SKM-1 treated with dmso at 0.1 percent for 144 hours (cell line): ENCODE results near the gene SPN.
"Not testable (repeated sequence)": the region's sequence is repeated elsewhere in the genome, so short reads cannot be mapped to it uniquely, and the experiment has no call there.

Experiments used
- DNase-seq: peaks from one replicate; lab custom pipeline; 2025; ENCODE audit not compliant: unreplicated experiment; lab: John Stamatoyannopoulos, UW

Gene SPN

DNA sequence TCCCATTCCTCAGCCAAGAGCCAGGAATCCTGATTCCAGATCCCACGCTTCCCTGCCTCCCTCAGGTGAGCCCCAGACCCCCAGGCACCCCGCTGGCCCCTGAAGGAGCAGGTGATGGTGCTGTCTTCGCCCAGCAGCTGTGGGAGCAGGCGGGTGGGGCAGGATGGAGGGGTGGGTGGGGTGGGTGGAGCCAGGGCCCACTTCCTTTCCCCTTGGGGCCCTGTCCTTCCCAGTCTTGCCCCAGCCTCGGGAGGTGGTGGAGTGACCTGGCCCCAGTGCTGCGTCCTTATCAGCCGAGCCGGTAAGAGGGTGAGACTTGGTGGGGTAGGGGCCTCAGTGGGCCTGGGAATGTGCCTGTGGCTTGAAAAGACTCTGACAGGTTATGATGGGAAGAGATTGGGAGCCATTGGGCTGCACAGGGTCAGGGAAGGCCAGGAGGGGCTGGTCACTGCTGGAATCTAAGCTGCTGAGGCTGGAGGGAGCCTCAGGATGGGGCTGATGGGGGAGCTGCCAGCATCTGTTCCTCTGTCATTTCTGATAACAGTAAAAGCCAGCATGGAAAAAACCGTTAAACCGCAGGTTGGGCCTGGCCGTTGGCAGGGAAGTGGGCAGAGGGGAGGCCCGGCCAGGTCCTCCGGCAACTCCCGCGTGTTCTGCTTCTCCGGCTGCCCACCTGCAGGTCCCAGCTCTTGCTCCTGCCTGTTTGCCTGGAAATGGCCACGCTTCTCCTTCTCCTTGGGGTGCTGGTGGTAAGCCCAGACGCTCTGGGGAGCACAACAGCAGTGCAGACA is at the start of gene SPN:
Gene SPN (plus strand): TSS at position 232 of the 791 bp plus-strand sequence. CDS start 482 bp downstream, at position 714.
- peak; percentile 76 for DNase-seq

DNA sequence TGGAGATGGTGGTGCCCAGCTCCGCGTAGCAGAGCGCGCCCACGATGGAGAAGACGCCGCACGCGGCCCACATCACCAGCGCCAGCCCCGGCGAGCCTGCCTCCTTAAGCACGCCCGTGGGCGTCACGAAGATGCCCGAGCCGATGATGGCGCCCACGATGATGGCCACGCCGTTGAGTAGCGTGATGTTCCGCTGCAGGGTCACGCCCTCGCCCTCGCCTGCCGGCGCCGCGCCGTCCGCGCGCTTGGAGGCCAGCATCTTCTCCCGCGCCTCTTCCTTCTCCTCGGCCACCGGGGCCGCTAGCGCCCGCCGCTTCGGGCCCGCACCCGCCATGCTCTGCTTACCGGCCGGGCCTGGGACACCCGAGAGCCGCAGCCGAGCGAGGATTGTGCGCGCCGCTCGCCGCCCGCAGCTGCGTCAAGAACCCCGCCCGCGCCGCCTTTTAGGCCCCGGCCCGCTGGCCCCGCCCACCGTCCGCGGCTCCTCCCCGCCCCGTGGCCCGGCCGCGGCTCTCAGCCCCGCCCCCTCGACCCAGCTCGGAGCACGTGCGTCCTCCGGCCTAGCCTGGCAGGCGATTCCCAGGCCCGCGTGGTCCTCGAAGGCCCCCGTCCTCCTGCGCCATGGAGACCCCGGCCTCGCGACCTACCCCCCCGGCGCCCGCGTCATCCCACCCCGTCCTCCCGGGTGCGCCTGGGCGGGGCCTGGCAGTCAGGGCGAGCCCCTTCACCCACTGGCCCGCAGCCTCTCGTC is 49.6 kb upstream of the SPN start:
- DNase-seq: peak; percentile 78

DNA sequence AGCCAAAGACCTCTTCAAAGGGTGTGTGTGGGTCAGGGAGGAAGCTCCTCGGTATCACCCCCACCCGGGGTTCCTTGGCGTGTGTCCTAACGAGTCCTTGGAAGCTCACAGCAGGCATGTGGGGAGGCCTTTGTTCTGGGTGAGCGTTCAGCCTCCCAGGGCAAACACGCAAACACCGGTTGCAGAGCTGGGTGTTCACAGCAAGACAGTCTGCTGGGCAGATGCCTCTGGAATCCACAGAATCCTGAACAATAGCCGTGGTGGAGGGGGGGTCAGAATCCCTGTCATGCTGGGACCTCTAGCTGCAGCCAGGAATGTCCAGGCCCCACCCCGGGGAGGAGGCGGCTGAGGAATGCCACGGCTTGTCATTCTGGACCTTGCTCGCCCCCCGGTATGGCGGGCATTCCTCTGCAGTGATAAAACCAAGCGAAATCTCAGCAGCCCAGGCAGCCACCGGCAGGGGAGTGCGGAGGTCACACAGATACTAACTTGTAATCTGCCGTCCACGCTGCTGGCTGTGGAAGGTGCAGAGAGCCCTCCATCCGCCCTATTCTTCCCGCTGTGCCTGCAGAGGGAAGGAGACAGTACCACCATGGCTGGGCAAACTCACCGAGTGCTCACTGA is 48.2 kb upstream of the SPN start:
- DNase-seq: not testable (repeated sequence)

DNA sequence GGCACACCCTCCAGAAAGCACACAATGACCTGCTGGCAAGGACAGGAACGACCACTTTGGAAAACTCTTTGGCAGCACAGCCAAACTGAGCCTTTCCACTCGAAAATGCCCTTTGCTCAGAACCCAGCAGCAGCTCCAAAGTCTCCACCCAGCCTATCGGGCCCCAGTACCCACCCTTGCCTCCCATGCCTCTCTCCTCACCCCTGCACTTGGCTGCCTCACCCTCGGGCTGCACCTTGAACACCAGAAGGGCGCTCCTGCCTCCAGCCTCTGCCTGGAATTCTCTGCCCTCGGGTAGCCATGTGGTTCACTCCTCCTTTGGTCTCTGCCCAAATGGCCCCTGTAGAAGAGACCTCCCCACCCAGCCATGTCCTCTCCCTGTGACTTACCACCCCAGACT is 46.9 kb upstream of the SPN start:
- DNase-seq: not testable (repeated sequence)

DNA sequence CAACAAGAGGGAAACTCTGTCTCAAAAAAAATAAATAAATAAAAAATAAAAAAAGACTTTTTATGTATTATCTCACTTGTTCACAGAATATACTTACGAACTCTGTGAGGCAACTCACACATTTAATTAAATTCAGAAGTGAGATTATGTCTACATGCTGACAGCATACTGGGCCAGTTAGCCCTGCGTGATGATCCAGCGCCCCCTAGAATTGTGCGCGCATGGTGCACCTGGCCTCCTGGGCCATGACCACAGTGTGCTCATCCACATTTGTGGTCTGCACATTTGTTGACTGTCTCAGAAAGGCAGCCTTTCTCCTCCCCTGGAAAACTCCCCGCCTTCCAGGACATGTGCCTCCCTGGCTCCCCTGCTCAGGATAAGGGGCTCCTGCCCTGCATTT is 42.5 kb upstream of the SPN start:
- not testable (repeated sequence) for DNase-seq

DNA sequence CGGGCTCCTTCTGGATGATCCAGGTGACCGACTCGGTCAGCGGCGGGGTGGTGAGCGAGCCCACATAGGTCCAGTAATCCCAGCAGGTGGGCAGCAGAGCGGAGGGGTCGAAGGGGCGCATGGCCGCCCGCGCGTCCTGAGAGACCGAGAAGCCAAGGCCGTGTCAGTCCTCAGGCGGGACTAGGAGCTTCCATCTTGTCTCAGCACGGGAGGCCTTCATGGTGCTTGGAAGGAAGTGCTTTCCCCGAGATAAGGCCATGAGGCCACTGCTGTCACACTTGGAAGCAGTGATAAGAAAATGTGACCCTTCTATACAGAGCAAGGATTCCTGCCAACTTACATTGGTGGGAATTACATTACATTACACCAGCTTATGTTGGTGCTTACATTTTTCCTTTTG is 40.3 kb upstream of the SPN start:
- DNase-seq: not testable (repeated sequence)

DNA sequence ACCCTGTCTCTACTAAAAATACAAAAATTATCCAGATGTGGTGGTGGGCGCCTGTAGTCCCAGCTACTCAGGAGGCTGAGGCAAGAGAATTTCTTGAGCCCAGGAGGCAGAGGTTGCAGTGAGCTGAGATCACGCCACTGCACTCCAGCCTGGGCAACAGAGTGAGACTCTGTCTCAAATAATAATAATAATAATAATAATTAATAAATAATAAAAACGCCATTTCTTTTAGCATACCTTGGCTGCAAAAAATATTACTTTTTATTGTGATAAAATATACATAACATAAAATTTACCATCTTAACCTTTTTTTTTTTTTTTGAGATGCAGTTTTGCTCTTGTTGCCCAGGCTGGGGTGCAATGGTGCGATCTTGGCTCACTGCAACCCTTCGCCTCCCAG is 39.8 kb upstream of the SPN start:
- not testable (repeated sequence) for DNase-seq

DNA sequence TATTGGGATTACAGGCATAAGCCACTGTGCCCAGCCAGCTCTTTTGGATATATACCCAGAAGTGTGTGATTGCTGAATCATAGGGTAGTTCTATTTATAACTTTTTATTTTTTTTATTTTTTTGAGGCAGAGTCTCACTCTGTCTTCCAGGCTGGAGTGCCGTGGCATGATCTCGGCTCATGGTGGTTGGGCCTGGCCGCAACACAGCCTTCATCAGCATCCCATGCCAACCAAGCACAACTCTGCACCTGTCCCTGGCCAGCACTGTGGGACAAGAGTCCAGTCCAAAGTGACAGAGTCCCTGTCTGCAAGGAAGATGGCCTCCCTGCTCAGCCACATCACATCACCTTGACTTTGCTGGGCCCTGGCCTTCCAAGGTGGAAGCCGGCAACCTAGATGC is 37.9 kb upstream of the SPN start:
- not testable (repeated sequence) for DNase-seq

GRCh38 chr16:29626778-29627331 is 36.2 kb upstream of the SPN start:
- DNase-seq: not testable (repeated sequence)

DNA sequence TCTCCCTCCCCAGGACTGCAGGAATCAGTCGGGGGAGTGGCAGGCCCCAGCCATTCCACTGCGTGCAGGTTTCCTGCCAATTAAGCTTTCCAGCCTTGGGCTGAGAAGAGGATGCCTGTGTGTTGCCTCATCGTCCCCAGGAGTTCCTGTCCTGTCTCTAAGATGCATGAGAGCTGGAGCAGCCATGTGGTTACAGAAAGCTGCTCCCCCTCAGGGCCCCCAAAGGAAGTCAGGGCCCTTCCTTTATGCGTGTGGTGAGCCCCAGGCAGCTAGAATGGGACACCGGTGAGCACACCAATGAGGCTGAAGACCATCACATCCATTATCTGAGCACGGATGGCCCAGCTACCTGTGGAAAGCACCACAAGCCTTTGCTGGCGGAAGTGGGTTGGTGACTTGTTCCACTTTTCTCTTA is 35.4 kb upstream of the SPN start:
- peak; percentile 60 for DNase-seq

- DNase-seq: not testable (repeated sequence)
Observed at GRCh38 chr16:29628707-29629106, 34.3 kb upstream of the SPN start.

GRCh38 chr16:29629318-29629717 is 33.7 kb upstream of the SPN start:
- not testable (repeated sequence) for DNase-seq

DNA sequence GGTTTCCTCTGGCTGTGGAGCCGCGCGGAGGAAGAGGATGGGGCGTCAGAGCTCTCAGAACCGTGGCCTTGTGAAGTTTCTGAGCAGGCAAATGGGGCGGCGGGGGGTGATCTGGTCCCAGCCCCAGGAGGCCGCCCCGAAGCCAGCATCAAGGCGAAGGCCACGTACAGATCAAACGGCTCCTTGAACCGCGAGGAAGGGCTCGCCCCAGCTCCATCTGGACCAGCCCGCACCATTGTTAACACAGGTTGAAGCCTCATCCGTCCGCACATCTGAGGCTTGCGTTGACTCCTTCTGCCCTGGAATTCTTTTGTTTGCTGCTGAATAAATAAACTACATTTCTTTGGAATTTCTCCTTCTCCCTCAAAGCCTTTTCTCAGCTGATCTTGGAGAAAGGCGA is 31.4 kb upstream of the SPN start:
- not testable (repeated sequence) for DNase-seq

- not testable (repeated sequence) for DNase-seq
Observed at GRCh38 chr16:29635902-29636301, 27.1 kb upstream of the SPN start.

DNA sequence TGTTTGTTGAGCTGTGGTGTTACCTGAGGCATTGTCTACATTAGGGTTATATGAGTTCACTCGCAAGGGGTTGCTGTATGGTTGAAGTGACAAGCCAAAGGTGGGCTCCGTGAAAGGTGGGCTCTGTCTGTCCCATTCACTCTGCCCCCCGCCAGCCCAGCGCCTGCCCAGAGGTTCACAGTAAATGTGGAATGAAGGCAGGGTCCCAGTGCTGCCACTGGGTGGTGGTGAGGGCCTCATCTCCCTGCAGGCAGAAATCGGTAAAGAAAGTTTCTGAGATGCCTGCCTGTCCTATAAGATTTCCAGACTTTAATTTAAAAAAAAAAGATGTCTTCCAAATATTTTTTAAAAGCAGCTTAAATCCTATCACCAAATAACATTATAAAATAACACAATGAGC is 26.7 kb upstream of the SPN start:
- DNase-seq: not testable (repeated sequence)

DNA sequence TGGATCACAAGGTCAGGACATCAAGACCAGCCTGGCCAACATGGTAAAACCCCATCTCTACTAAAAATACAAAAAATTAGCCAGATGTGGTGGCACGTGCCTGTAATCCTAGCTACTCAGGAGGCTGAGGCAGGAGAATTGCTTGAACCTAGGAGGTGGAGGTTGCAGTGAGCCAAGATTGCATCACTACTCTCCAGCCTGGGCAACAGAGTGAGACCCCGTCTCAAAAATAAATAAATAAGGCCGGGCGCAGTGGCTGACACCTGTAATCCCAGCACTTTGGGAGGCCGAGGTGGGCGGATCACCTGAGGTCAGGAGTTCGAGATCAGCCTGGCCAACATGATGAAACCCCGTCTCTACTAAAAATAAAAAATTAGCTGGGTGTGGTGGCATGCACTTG is 24.3 kb upstream of the SPN start:
- not testable (repeated sequence) for DNase-seq

GRCh38 chr16:29641561-29641960 is 21.5 kb upstream of the SPN start:
- no peak for DNase-seq

DNA sequence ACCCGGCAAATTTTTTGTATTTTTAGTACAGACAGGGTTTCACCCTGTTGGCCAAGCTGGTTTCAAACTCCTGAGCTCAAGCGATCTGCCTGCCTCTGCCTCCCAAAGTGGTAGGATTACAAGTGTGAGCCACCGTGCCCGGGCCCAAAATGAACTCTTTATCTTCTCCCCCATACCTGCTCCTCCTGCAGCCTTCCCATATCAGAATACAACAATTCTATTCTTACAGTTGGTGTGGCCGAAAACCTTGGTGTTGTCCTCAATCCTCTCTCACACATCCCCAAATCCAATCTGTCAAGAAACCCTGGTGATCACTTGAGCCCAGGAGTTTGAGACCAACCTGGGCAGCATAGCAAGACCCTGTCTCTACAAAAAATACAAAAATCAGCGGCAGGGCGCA is 19.5 kb upstream of the SPN start:
- DNase-seq: no peak

GRCh38 chr16:29644338-29644857 is 18.6 kb upstream of the SPN start:
- DNase-seq: no peak

DNA sequence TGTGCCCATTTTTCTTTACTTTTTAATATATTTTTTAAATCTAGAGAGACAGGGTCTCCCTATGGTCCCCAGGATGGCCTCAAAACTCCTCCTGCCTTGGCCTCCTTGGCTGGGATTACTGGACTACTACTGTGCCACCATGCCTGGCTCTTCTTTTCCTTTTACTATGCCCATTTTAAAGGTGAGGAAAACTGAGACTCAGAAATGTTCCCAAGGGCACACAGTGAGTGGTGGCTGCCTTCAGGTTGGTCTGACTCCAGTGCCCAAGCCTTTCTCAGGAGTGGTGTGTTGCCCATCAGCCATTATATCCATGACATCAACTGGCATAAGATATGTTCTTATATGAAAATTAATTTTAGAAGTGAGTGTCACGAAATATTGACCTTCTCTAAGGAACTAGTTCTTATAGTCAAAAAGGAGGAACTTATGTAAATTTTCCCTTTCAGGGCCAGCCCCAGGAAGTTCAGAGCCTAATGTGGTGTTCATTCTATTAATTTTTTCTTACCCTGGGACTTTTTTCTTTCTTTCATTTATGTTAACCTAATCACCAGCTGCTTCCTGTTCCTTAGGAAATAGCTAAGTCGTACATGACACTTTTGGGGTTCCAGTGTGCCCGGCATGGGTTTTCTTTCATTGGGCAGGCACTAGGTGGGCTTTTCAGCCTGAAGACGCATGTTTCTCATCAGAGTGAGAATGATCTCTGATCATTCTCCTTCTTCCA is 17.9 kb upstream of the SPN start:
- no peak for DNase-seq
